Neural cell (in vitro differentiated cells): ENCODE results near the gene DPH3. TPM values are rescaled to one million over a fixed set of nuclear protein-coding genes. Genes with fewer than 3 reads are reported as not detected.

Source experiments
- H2AFZ ChIP-seq: fragments of 200-600, 300-800 bp; sonication (generic), shearing (Covaris generic); 2 replicates; pipeline ENCODE4 v1.6.0; 2014; ENCODE audit warnings: low read depth, mild to moderate bottlenecking, antibody characterized with exemption, low read length, moderate library complexity
- H3F3A ChIP-seq: fragments of 200-600 bp; shearing (Covaris generic); 2 replicates; pipeline ENCODE4 v1.6.1; 2016; ENCODE audit warnings: mild to moderate bottlenecking, moderate library complexity, mixed read lengths, antibody characterized with exemption, low read length; ENCODE audit not compliant: insufficient read depth, poor library complexity, severe bottlenecking
- H3K27ac ChIP-seq: fragments of 200-600, 300-800 bp; sonication (generic), shearing (Covaris generic); 2 replicates; pipeline ENCODE4 v1.5.1; 2014; ENCODE audit warnings: mild to moderate bottlenecking, low read length, moderate library complexity
- H3K27me3 ChIP-seq: fragments of 300-800, 200-600 bp; sonication (generic), shearing (Covaris generic); 2 replicates; pipeline ENCODE4 v1.6.0; 2014; ENCODE audit warnings: mild to moderate bottlenecking, low read depth, low read length, moderate library complexity; ENCODE audit not compliant: insufficient read depth
- H3K36me3 ChIP-seq: fragments of 300-800, 200-600 bp; sonication (generic), shearing (Covaris generic); 2 replicates; pipeline ENCODE4 v1.5.1; 2014; ENCODE audit warnings: mild to moderate bottlenecking, antibody characterized with exemption, low read length, moderate library complexity; ENCODE audit not compliant: insufficient read depth
- H3K4me2 ChIP-seq: fragments of 300-800, 200-600 bp; sonication (generic), shearing (Covaris generic); 2 replicates; pipeline ENCODE4 v1.6.0; 2014; ENCODE audit warnings: mild to moderate bottlenecking, low read length
- H3K4me3 ChIP-seq: fragments of 300-800, 200-600 bp; sonication (generic), shearing (Covaris generic); 2 replicates; pipeline ENCODE4 v1.5.1; 2014; ENCODE audit warnings: mild to moderate bottlenecking, low read length, moderate library complexity
- H3K79me2 ChIP-seq: fragments of 200-600 bp; shearing (Covaris generic); replicated peaks from 2 replicates; pipeline ENCODE4 v1.6.0; 2014; ENCODE audit warnings: mild to moderate bottlenecking, low read length, moderate library complexity; ENCODE audit not compliant: insufficient read depth
- H3K9ac ChIP-seq: fragments of 300-800, 200-600 bp; sonication (generic), shearing (Covaris generic); 2 replicates; pipeline ENCODE4 v1.6.1; 2016; ENCODE audit warnings: mild to moderate bottlenecking, low read length, mixed read lengths
- H3K9me2 ChIP-seq: fragments of 200-600 bp; shearing (Covaris generic); 2 replicates; pipeline ENCODE4 v1.6.1; 2016; ENCODE audit warnings: mild to moderate bottlenecking, low read length, mixed read lengths; ENCODE audit not compliant: insufficient read depth
- H3K9me3 ChIP-seq: fragments of 200-600, 300-800 bp; sonication (generic), shearing (Covaris generic); 2 replicates; pipeline ENCODE4 v1.6.1; 2016; ENCODE audit warnings: mild to moderate bottlenecking, mixed run types, low read length, moderate library complexity, mixed read lengths
- H4K20me1 ChIP-seq: fragments of 200-600 bp; shearing (Covaris generic); 2 replicates; pipeline ENCODE4 v1.6.1; 2016; ENCODE audit warnings: mild to moderate bottlenecking, mixed run types; ENCODE audit not compliant: insufficient read depth
- EP300 ChIP-seq: fragments of 450-650 bp; conservative IDR thresholded peaks from 2 replicates; pipeline ENCODE4 v1.6.1; 2014; ENCODE audit warnings: antibody characterized with exemption, mild to moderate bottlenecking, moderate library complexity; ENCODE audit not compliant: poor library complexity, severe bottlenecking
- EZH2 ChIP-seq: fragments of 200-600, 300-800 bp; shearing (Covaris generic), sonication (generic); IDR thresholded peaks from 2 replicates; pipeline ENCODE4 v1.6.1; 2014; ENCODE audit warnings: antibody characterized with exemption, low read length, borderline replicate concordance, mild to moderate bottlenecking; ENCODE audit not compliant: insufficient read depth, poor library complexity, severe bottlenecking
- MXI1 ChIP-seq: fragments of 450-650 bp; conservative IDR thresholded peaks from 2 replicates; pipeline ENCODE4 v1.6.1; 2014; ENCODE audit warnings: antibody characterized with exemption, mild to moderate bottlenecking; ENCODE audit not compliant: poor library complexity, severe bottlenecking
- POLR2AphosphoS5 ChIP-seq: IDR thresholded peaks from 2 replicates; pipeline ENCODE4 v1.6.1; 2012
- RAD21 ChIP-seq: fragments of 450-650 bp; conservative IDR thresholded peaks from 2 replicates; pipeline ENCODE4 v1.6.1; 2014; ENCODE audit warnings: antibody characterized with exemption, mild to moderate bottlenecking, moderate library complexity
- SMC3 ChIP-seq: fragments of 450-650 bp; conservative IDR thresholded peaks from 2 replicates; pipeline ENCODE4 v1.6.1; 2014; ENCODE audit warnings: antibody characterized with exemption, mild to moderate bottlenecking, moderate library complexity; ENCODE audit not compliant: poor library complexity
- TAF1 ChIP-seq: IDR thresholded peaks from 2 replicates; pipeline ENCODE4 v1.6.1; 2012; ENCODE audit warnings: low read depth
- polyA plus RNA-seq: library from polyadenylated mRNA; depleted of rRNA; stranded (reverse); fragments of >200 nt; gene quantifications from 2 replicates; pipeline ENCODE4 v1.2.3, GENCODE V29; 2014
- TF ChIP-seq, protein P1 (sequence below): fragments of 450-650 bp; IDR thresholded peaks from 2 replicates; pipeline ENCODE4 v1.5.1; 2014; ENCODE audit warnings: antibody characterized with exemption, mild to moderate bottlenecking, moderate library complexity; ENCODE audit not compliant: poor library complexity, severe bottlenecking
- TF ChIP-seq, protein P2 (sequence below): IDR thresholded peaks from 2 replicates; pipeline ENCODE4 v1.6.1; 2012; ENCODE audit warnings: borderline replicate concordance

DPH3 gene
- polyA plus RNA-seq, 1 donor from 2014 or later: 38.5 TPM

DNA sequence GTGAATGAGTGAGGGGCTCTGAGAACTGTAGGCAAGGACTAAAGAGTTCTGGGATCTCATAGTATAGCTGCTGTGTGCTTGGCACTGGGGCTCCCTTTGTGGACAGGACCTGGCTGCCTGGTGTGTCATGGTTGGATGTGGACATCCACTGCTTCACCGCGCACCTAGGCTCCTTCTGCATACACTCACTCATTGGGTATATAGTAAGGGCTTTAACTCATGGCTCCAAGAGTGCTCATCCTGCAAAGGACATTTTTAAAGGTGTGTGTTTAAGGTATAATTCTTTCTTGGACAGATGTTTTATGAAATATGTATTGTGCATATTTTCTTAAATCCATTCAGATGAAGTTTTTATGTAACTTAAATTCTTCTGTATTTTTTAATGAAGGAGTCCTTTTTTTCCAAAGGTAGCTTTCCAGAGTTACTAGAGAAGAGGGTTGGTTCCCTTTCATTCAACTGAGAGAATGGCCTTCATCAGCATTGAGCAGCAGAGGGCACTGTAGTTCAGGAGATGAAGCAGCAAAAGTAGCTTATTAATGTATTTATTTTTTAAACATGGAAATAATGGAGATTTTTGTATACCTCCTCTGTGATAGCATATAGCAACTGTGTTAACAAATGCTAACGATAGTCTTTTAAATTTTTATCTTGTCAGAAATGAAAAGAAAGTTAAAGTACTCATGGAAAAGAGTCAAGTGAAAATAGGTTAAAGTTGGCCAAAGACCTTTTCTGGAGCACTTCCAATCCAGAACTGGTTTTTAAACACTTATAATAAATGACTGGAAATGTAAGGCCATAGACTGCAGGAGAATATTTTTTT, 25.5 kb upstream of the DPH3 start:
- Histone ChIP-seq H3K9me2 (no peaks in the 10 kb centered on the region), H3K4me2 (no peak overlapping the region), H3K4me3 (no peak overlapping the region), H3K36me3 (no peaks in the 10 kb centered on the region), H3K9ac (no peak overlapping the region), H3K79me2 (no peaks in the 10 kb centered on the region), H4K20me1 (no peaks in the 10 kb centered on the region), H3K9me3 (no peaks in the 10 kb centered on the region), H3K27ac (no peak overlapping the region), H3F3A (no peaks in the 10 kb centered on the region), H3K27me3 (no peaks in the 10 kb centered on the region), H2AFZ (no peak overlapping the region)
- no peak for TF ChIP-seq POLR2AphosphoS5
- TF ChIP-seq MXI1: no peak
- TF ChIP-seq, protein P1, sequence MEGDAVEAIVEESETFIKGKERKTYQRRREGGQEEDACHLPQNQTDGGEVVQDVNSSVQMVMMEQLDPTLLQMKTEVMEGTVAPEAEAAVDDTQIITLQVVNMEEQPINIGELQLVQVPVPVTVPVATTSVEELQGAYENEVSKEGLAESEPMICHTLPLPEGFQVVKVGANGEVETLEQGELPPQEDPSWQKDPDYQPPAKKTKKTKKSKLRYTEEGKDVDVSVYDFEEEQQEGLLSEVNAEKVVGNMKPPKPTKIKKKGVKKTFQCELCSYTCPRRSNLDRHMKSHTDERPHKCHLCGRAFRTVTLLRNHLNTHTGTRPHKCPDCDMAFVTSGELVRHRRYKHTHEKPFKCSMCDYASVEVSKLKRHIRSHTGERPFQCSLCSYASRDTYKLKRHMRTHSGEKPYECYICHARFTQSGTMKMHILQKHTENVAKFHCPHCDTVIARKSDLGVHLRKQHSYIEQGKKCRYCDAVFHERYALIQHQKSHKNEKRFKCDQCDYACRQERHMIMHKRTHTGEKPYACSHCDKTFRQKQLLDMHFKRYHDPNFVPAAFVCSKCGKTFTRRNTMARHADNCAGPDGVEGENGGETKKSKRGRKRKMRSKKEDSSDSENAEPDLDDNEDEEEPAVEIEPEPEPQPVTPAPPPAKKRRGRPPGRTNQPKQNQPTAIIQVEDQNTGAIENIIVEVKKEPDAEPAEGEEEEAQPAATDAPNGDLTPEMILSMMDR: peak; percentile 93
- no peak for TF ChIP-seq TAF1
- TF ChIP-seq, protein P2, sequence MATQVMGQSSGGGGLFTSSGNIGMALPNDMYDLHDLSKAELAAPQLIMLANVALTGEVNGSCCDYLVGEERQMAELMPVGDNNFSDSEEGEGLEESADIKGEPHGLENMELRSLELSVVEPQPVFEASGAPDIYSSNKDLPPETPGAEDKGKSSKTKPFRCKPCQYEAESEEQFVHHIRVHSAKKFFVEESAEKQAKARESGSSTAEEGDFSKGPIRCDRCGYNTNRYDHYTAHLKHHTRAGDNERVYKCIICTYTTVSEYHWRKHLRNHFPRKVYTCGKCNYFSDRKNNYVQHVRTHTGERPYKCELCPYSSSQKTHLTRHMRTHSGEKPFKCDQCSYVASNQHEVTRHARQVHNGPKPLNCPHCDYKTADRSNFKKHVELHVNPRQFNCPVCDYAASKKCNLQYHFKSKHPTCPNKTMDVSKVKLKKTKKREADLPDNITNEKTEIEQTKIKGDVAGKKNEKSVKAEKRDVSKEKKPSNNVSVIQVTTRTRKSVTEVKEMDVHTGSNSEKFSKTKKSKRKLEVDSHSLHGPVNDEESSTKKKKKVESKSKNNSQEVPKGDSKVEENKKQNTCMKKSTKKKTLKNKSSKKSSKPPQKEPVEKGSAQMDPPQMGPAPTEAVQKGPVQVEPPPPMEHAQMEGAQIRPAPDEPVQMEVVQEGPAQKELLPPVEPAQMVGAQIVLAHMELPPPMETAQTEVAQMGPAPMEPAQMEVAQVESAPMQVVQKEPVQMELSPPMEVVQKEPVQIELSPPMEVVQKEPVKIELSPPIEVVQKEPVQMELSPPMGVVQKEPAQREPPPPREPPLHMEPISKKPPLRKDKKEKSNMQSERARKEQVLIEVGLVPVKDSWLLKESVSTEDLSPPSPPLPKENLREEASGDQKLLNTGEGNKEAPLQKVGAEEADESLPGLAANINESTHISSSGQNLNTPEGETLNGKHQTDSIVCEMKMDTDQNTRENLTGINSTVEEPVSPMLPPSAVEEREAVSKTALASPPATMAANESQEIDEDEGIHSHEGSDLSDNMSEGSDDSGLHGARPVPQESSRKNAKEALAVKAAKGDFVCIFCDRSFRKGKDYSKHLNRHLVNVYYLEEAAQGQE: no peak
- TF ChIP-seq EP300: no peak
- no peak for TF ChIP-seq EZH2
- peak; percentile 97 for TF ChIP-seq RAD21
- TF ChIP-seq SMC3: peak; percentile 97

DNA sequence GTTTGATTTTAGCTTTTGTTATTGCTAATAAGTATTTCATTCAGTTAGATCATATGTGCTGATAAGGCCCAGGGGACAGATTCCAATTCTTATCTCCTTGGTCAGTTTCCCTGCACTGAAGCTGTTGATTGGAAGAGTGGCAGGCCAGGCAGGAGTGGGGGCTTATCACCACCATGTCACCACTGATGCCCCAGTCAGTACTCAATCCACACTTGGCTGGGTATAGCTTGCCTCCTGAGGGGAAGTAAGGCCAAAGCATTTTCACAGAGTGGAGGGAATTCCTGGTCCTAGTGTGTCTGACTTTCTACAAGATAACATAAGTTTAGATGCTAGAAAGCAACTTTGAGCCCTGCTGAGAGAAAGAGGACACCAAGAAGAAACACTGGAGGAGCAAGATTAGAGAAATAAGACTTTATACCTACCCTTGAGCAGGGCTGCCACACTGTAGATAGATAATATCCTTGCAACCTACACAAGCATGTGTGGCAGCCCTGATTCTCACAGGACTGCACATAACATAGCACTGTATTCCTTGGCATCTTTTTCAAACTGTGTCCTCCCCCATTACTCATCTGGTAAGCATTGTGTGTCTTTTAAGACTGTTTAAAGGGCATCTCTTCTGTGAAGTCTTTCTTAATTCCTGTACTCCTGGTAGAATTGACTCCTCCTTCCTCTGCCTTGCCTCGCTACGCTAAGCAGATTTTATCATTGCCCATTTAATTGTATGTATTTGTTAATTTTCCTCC, 24.6 kb upstream of the DPH3 start:
- no peaks in the 10 kb centered on the region for H3K27me3 ChIP-seq
- H3K4me2 ChIP-seq: no peak overlapping the region
- H3K36me3 ChIP-seq: no peaks in the 10 kb centered on the region
- H3F3A ChIP-seq: no peaks in the 10 kb centered on the region
- no peak overlapping the region for H3K4me3 ChIP-seq
- no peak overlapping the region for H2AFZ ChIP-seq
- no peak overlapping the region for H3K9ac ChIP-seq
- no peaks in the 10 kb centered on the region for H4K20me1 ChIP-seq
- H3K9me3 ChIP-seq: no peaks in the 10 kb centered on the region
- H3K79me2 ChIP-seq: no peaks in the 10 kb centered on the region
- TF ChIP-seq TAF1 (no peak), SMC3 (no peak), EP300 (no peak), POLR2AphosphoS5 (no peak), MXI1 (no peak), EZH2 (no peak), RAD21 (no peak)
- TF ChIP-seq, protein P1: no peak
- TF ChIP-seq, protein P2: no peak
- no peak overlapping the region for H3K27ac ChIP-seq
- no peaks in the 10 kb centered on the region for H3K9me2 ChIP-seq
